Measurements from ENCODE around the gene ZC3H18.

ZC3H18 gene

GRCh38 chr16:88669980-88670379 is 99.8 kb downstream of the ZC3H18 start:
- no peak for DNase-seq (ENCODE audit: low read depth)
- no peak for TF ChIP-seq CTCF (IDR thresholded peaks at IDR 0.05; ENCODE audit: insufficient read depth, low read depth, low read length, missing control alignments)
- no peak overlapping the region for H3K4me3 ChIP-seq (ENCODE audit: low read length)

GRCh38 chr16:88671806-88672205 is 101.6 kb downstream of the ZC3H18 start:
- no peak for DNase-seq (ENCODE audit: low read depth)
- no peak overlapping the region for H3K4me3 ChIP-seq (ENCODE audit: low read length)
- no peak for TF ChIP-seq CTCF (IDR thresholded peaks at IDR 0.05; ENCODE audit: insufficient read depth, low read depth, low read length, missing control alignments)

- peak; percentile 30 for DNase-seq (ENCODE audit: low read depth)
- TF ChIP-seq CTCF (IDR thresholded peaks at IDR 0.05; ENCODE audit: insufficient read depth, low read depth, low read length, missing control alignments) = peak; percentile 48
- H3K4me3 ChIP-seq (ENCODE audit: low read length) = no peak overlapping the region
These were observed 102.6 kb downstream of the ZC3H18 start for GRCh38 chr16:88672776-88673175.

GRCh38 chr16:88673716-88674379 is 103.6 kb downstream of the ZC3H18 start:
- no peak for DNase-seq (ENCODE audit: low read depth)
- H3K4me3 ChIP-seq (ENCODE audit: low read length) = no peak overlapping the region
- no peak for TF ChIP-seq CTCF (IDR thresholded peaks at IDR 0.05; ENCODE audit: insufficient read depth, low read depth, low read length, missing control alignments)

GRCh38 chr16:88676502-88677242 is 106.5 kb downstream of the ZC3H18 start:
- no peak overlapping the region for H3K4me3 ChIP-seq (ENCODE audit: low read length)
- no peak for TF ChIP-seq CTCF (IDR thresholded peaks at IDR 0.05; ENCODE audit: insufficient read depth, low read depth, low read length, missing control alignments)
- no peak for DNase-seq (ENCODE audit: low read depth)

GRCh38 chr16:88677721-88678120 is 107.5 kb downstream of the ZC3H18 start:
- DNase-seq (ENCODE audit: low read depth) = no peak
- no peak overlapping the region for H3K4me3 ChIP-seq (ENCODE audit: low read length)
- TF ChIP-seq CTCF (IDR thresholded peaks at IDR 0.05; ENCODE audit: insufficient read depth, low read depth, low read length, missing control alignments) = no peak
